Measurements from ENCODE around the gene RGS3. TPM values are rescaled to one million over a fixed set of nuclear protein-coding genes. Genes with fewer than 3 reads are reported as not detected.

The RGS3 gene
- total RNA-seq, 4 donors from 2014 or later: 76.0 to 169 (median 105) TPM

DNA sequence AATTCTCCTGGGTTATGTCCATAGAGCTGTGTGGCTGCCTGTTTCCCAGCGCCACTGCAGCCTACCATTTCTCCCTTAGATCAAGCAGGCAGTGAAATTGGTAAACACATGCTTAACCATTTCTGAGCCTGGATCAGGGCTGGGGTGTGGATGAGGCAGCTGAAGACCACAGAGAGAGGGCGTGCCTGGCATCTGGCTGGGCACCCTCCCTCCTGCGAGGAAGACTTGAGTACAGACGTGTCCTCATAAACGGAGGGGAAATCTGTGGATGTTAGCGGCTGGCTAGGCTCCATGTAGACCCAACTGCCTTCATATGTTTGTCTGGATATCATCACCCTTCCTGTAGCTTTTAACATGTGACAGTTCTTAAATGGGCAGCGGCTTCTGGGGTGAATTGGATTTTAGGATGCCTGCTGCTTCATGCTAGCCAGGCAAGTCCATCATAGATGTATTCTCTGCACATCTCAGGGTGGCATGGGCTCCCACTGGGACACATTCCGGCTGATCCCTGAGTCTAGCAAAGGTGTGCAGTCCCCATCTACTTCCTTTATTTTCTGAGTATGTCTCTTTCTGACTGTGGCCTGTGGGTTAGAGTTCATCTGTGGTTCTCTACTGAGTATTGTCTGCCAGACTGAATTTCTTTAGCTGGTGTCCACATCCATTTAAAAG lies 11.0 kb downstream of the RGS3 start:
- ATAC-seq (ENCODE audit: low FRiP score): no peak
- DNase-seq (ENCODE audit: low spot score): no peak
- TF ChIP-seq, protein P1, sequence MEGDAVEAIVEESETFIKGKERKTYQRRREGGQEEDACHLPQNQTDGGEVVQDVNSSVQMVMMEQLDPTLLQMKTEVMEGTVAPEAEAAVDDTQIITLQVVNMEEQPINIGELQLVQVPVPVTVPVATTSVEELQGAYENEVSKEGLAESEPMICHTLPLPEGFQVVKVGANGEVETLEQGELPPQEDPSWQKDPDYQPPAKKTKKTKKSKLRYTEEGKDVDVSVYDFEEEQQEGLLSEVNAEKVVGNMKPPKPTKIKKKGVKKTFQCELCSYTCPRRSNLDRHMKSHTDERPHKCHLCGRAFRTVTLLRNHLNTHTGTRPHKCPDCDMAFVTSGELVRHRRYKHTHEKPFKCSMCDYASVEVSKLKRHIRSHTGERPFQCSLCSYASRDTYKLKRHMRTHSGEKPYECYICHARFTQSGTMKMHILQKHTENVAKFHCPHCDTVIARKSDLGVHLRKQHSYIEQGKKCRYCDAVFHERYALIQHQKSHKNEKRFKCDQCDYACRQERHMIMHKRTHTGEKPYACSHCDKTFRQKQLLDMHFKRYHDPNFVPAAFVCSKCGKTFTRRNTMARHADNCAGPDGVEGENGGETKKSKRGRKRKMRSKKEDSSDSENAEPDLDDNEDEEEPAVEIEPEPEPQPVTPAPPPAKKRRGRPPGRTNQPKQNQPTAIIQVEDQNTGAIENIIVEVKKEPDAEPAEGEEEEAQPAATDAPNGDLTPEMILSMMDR (IDR thresholded peaks at IDR 0.05): no peak

DNA sequence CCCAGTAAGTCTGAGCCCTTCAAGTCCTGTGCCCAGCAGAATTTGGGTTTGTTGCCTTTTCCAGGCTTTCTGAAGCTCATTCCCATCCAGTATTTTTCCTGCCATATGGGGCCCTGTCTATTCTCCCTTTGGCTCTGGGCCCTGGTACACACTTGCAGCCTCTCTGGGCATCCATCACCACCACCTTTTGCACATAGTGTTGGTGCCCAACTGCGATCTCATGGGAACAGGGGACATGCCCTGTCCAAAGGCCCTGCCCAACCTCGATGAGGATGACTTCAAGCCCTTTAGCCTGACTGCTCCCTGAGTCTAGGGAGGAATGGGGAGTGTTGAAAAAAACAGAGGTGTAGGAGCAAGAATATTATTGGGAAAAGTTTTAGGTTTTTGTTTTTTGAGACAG lies 11.5 kb downstream of the RGS3 start:
- no peak for ATAC-seq (ENCODE audit: low FRiP score)
- TF ChIP-seq, protein P1 (IDR thresholded peaks at IDR 0.05): no peak

GRCh38 chr9:113475992-113476391 lies 12.5 kb downstream of the RGS3 start:
- DNase-seq (ENCODE audit: low spot score) (no peak), ATAC-seq (ENCODE audit: low FRiP score) (no peak)
- TF ChIP-seq, protein P1 (IDR thresholded peaks at IDR 0.05): no peak

More for the DNA sequence above, 11.5 kb downstream of the RGS3 start:
- DNase-seq (ENCODE audit: low spot score): no peak

GRCh38 chr9:113476511-113476916 lies 13.0 kb downstream of the RGS3 start:
- DNase-seq (ENCODE audit: low spot score) (no peak), ATAC-seq (ENCODE audit: low FRiP score) (no peak)
- TF ChIP-seq, protein P1 (IDR thresholded peaks at IDR 0.05): no peak

- TF ChIP-seq, protein P1 (IDR thresholded peaks at IDR 0.05): no peak
These were observed 13.5 kb downstream of the RGS3 start for GRCh38 chr9:113477058-113477457.

DNA sequence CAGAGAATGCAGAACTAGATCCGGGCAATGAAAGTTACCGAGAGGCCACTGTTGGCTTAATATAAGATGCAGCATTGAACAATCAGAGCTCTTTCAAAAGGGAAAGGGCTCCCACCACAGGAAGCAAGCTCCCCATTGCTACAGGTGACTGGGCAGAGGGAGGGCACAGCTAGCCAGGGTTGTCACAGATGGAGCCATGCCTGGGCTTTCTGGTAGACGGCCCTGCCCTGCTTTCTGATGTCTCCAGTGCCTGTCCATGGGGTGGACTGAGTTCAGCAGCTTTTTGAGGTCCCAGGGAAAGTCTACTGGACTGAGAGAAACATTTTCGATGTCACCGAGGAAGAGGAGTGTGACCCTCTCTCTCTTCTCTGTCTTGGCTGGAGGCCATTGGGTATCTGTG lies 14.1 kb downstream of the RGS3 start:
- DNase-seq (ENCODE audit: low spot score) (no peak), ATAC-seq (ENCODE audit: low FRiP score) (no peak)
- TF ChIP-seq, protein P1 (IDR thresholded peaks at IDR 0.05): no peak

More at GRCh38 chr9:113477058-113477457, 13.5 kb downstream of the RGS3 start:
- DNase-seq (ENCODE audit: low spot score) (no peak), ATAC-seq (ENCODE audit: low FRiP score) (no peak)

DNA sequence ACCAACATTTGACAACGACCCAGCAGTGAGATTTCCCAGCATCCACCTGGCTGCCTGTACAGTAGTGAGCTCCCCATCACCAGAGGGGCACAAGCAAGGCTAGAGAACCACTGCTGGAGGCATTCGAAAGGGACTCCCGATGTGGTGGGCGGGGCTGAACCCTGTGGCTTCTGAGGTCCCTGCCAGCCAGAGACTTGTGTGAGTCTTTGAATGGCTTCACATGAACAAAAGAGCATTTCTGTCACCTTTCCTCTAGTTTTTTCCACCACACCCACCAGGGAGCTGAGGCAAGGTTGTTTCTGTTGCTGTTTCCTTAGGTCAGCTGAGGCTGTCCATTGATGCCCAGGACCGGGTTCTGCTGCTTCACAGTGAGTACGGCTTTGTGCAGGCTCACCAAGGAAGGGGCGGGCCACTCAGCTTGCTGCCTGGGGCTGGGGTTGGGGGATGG lies 15.7 kb downstream of the RGS3 start:
- ATAC-seq (ENCODE audit: low FRiP score) (no peak), DNase-seq (ENCODE audit: low spot score) (no peak)
- TF ChIP-seq, protein P1 (IDR thresholded peaks at IDR 0.05): no peak

Measured in omental fat pad (tissue), 4 donors.